KOPT-K1 (cell line): ENCODE data around the gene ZXDC.

Source experiments
- H3K27ac ChIP-seq: fragments of 200-600 bp; sonication (generic); 2 replicates; pipeline ENCODE4 v1.5.1; 2016; ENCODE audit warnings: antibody characterized with exemption, mild to moderate bottlenecking, low read depth, low read length; ENCODE audit not compliant: poor library complexity, severe bottlenecking
- H3K36me3 ChIP-seq: fragments of 200-600 bp; sonication (generic); 2 replicates; pipeline ENCODE4 v1.5.1; 2017; ENCODE audit warnings: antibody characterized with exemption, mild to moderate bottlenecking, low read length, moderate library complexity; ENCODE audit not compliant: insufficient read depth
- H3K9me3 ChIP-seq: fragments of 200-600 bp; sonication (generic); 2 replicates; pipeline ENCODE4 v1.5.1; 2017; ENCODE audit warnings: antibody characterized with exemption, low read length, mild to moderate bottlenecking; ENCODE audit not compliant: insufficient read depth, poor library complexity, severe bottlenecking

Gene ZXDC

DNA sequence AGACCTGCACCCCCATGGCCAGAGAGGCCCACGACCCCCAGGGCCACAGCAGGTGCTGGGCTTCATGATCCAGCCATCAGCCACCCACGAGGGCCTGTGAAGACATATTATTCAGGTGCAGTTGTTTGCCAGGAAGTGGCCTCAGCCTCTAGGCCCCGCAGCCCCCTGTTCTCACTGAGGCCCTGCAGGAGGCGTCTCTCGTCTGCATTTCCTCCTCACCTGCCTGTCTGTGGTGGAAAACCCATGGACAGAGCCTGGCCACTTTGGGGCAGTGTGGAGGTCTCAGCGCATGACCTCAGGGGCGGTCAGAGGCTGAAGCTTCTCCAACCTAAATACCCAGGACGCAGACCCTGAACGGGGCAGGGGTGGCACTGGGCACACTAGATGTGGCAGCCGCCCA is 23.2 kb upstream of the ZXDC start:
- peak overlapping the region; percentile 74 for H3K27ac ChIP-seq
- H3K36me3 ChIP-seq, result no peaks in the 10 kb centered on the region

DNA sequence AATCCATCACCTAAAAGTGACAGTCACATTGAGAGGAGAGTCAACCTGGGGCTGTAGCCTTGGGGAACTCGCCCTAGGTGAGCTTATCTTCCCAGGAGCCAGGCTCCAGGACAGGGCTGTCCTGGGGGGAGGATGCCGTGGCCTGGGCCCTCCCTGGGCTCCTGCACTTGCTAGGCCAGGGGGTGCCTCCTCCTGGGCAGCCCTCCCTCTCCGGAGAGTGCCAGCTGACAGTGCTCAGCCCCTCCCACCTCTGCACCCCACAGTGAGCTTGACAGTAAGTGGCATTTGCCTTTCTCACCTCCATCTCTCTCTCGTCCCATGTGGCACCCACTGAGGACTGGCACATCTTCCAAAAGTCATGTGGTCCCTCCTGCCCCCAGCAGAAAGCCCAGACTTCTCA is 22.8 kb upstream of the ZXDC start:
- no peaks in the 10 kb centered on the region for H3K36me3 ChIP-seq
- H3K27ac ChIP-seq, result peak overlapping the region; percentile 74
- no peaks in the 10 kb centered on the region for H3K9me3 ChIP-seq

More for the DNA sequence above, 23.2 kb upstream of the ZXDC start:
- H3K9me3 ChIP-seq, result no peaks in the 10 kb centered on the region

DNA sequence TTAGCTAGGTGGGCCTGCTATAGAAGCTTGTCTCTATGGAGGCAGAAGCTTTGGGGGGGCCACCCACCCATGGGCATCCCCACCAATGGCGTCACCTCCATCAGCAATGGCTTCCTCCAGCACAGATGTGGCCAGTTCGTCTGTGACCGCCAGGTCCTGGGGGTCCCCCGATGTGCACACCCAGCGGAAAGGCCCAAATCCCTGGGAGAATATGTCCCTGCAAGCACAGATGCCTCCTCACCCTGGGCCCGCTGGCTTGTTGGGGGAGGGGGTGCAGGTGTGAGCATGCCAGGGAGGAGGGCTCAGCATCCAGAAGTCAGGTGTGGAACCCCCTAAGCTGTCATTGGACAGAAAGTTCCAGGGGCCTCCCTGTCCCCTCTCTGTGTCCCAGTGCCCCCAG is 22.3 kb upstream of the ZXDC start:
- Histone ChIP-seq H3K27ac (peak overlapping the region; percentile 74), H3K9me3 (no peaks in the 10 kb centered on the region), H3K36me3 (no peaks in the 10 kb centered on the region)

DNA sequence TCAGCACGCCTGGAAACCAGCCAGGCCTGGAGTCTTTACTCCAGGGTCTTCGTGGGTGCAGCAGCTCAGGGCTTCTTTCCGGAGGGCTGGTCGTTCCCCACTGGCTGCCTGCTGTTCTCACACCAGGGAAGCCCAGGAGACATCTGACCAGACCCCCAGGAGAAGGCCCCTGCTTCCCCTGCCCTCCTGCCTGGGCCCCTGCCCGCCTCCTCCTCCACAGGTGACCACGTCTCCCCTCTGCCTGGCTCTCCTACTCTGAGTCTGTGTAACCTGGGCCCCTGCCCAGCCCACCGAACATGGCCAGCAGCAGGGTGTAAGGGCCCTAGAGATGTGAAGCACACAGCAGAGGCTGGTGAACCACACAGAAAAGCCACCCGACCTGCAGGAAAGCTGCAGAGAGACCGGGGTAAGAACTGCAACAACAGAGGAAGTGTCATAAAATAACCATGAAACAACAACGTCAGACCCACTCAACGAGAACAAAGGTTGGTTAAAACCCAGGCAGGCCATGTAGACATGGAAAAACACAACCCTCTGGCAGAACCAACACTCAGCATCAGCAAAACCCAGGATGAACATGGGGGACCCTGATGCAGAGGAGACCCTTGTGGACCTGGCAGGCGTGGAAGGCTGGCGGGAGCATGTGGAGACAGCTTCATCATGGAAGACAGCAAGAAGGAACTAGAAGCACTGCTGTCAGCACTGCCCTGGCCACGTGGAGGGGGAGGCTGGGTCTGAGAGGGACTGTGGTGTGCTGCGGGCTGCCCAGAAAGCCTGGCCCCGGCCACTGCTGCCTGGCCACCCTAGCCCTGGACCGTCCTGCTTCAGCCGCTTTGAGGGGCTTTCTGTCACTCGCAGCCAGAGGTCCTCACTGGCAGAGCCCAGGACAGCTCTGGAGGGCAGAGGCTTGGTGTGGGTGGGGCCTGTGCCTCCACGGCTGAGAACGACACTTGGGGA is 21.5 kb upstream of the ZXDC start:
- Histone ChIP-seq H3K9me3 (no peaks in the 10 kb centered on the region), H3K27ac (peak overlapping the region; percentile 24), H3K36me3 (no peaks in the 10 kb centered on the region)

DNA sequence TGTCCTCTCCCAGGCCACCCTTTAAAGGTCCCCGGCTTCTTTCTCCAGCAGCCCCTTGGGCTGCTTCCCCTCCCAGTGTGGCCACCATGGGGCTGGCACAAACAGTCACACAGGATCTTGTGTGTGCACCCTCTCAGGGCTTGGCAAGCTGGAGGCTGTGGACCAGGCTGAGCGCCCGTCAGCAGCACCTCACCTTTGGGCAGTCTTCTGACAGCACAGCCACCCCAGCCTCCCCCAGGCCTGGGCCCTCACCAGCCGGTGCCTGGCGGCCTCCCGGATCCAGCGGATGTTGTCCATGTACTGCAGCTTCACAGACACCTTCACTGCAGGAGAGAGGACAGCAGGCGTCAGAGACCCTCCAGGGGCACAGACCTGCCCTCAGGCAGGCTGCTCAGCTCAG is 20.1 kb upstream of the ZXDC start:
- Histone ChIP-seq H3K27ac (no peak overlapping the region), H3K36me3 (no peaks in the 10 kb centered on the region), H3K9me3 (no peaks in the 10 kb centered on the region)

DNA sequence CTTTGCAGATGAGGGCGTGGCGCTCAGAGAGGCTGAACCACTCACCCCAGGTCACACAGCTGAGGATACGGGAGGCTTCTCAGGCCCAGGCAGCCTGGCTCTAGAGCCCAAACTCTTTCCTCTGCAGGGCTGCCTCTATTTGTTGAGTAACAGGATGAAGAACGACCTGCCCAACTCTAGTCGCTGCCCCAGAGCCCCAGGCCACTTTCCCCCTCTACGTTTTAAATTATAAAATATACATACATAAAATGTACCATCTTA is 19.2 kb upstream of the ZXDC start:
- H3K9me3 ChIP-seq, result no peaks in the 10 kb centered on the region

DNA sequence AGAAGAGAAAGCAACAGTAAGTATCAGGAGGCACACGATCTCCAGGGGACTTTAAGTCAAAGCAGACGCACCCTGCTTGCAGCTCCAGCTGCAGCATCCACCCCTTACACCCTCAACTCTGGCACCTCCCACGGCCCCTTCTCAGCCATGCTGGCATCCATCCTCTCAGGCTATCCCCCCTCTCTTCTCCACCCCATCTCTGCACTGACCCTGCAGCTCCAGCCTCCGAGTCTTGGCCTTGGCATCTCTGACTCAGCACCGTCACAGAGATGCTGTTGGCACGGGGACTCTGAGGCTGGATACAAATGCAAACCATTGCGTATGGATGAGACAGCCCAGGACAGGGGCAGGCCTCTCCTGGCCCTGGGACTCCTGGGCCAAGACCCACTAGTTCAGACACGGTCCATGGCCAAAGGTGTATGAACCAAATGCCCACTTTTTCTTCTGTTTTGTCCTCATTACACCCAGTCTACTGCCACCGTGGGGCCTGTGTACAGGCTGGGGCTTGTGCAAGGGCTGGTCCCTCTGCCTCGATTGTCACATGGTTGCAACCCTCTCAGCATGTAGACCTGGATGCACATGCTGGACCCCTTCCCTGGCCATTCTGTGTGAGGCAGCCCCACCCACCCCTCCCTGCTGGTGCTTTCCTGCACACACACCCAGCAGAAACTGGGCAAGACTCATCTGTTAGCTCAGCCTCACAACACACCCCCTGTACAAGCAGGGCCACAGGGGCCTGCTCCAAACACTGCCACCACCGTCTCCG is 18.7 kb upstream of the ZXDC start:
- Histone ChIP-seq H3K36me3 (no peaks in the 10 kb centered on the region), H3K9me3 (no peaks in the 10 kb centered on the region), H3K27ac (peak overlapping the region; percentile 39)

More for the DNA sequence above, 19.2 kb upstream of the ZXDC start:
- Histone ChIP-seq H3K27ac (no peak overlapping the region), H3K36me3 (no peaks in the 10 kb centered on the region)

DNA sequence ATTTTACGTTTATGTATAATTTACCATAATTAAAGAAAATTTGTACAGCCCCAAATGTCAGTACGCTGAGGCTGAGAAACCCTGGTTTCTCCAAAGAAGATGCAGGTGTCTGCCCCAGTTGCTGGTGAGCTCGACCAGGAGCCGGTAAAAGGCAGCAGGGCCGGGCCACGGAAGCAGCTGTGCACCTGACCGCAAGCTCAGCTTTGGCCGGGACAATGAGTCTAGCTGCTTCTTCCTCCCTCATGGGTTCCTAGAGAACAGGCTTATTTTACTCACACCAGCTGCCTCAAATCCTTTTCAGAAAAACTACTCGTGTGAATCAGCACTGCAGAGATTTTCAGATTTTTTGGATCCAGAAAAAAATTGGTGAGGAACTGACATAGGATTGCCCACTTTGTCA is 18.0 kb upstream of the ZXDC start:
- no peaks in the 10 kb centered on the region for H3K9me3 ChIP-seq
- no peak overlapping the region for H3K27ac ChIP-seq
- H3K36me3 ChIP-seq, result no peaks in the 10 kb centered on the region

DNA sequence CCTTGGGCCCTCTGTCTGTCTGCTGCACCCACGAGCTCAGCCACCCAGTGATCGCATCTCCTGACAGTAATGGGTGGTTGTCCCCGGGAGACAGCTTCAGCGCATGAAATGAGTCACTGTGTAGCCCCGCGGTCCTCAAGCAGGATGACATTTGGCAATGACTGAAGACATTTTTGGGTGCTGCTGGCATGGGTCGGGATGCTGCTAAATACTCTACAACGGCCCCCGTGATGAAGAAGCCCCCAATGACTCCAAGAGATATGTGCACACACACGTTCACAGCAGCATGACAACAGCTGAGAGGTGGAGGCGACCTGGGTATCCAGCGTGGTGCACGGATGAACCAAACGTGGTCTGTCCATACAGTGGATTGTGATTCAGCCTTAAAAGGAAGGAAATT is 17.4 kb upstream of the ZXDC start:
- Histone ChIP-seq H3K9me3 (no peaks in the 10 kb centered on the region), H3K27ac (no peak overlapping the region), H3K36me3 (no peaks in the 10 kb centered on the region)

DNA sequence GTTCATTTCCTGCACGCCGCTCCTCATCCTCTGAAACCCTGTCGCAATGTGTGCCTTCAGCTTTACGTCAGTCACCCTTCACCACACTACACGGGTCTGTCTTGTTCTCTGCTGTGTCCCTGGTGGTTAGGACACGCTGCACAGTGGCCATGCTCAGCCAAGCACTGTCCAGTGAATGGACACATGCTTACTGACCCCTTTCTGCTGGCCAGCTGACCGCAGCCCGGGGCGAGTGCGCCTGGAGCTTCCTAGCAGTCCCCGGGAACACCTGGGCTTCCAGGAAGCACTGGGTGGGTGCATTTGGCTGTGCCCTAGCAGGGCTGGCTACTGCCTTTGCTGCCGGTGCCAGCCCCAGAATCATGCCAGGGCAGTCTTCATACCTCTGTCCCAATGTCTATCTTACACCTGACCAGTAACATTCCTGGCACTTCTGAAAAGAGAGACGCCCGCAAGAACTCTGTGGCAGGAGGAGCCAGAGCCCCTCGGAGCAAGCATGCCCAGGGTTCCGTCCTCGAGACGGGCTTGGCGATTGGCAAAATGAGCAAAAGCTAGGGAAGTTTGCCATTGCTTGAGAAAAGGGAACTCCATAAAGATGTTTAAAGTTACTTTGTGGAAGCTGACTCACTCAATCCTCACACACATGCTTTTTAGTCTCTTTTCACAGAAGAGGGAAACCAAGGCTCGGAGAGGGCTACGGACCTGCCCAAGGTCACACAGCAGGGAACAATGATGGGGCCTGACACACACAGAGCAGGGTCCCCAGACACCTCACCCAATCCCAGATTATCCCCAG is 15.7 kb upstream of the ZXDC start:
- Histone ChIP-seq H3K27ac (no peak overlapping the region), H3K9me3 (no peaks in the 10 kb centered on the region), H3K36me3 (no peaks in the 10 kb centered on the region)

DNA sequence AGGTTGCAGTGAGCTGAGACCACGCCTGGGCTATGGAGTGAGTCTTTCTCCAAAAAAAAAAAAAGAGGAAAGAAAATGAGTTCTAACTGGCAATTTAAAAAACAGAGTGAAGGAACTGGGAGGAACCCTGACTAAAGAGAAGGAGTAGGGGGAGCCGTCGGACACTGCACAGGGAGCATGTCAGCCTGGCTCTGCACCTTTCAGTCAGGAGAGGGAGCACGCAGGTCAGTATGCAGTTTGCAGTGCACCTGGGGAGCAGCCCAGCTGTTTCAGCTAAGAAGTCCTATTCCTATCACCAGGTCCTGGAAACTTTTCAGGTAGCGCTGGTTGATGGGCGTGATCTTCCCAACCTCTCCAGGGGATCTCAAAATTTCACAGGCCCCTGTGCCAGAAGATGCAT is 14.9 kb upstream of the ZXDC start:
- no peaks in the 10 kb centered on the region for H3K36me3 ChIP-seq
- H3K27ac ChIP-seq, result no peak overlapping the region
- H3K9me3 ChIP-seq, result no peaks in the 10 kb centered on the region

DNA sequence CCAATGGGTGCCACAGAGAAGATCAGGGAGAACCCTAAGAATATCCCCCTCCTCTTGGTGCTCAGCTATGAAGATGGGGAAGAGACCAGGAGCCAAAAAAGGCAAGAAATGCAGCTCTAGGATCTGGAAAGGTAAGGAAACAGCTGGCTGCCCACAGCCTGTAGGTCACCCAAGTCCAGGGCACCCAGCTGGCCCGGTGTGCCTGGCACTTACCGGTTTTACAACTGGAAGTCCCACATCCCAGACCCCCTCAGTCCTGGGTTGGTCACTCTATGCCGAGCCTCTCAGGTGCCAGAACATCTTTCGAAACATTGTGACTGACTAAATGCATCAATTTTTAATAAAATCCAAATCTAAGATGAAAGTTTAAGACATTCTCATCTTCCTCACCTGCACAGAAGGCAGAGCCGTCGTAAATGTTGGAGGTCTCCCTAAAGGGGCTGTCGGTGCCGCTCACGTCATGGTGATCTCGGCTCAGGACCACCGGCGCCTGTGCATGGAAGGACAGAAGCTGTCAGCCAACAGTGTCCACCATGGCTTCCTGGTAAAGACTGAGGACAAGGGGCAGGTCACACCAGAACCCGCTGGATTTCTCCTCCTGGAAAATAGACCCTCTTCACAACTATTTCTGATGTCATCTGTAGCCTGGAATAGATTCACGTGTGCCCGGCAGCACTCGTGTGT is 13.3 kb upstream of the ZXDC start:
- no peaks in the 10 kb centered on the region for H3K36me3 ChIP-seq
- H3K9me3 ChIP-seq, result no peaks in the 10 kb centered on the region
- H3K27ac ChIP-seq, result no peak overlapping the region

DNA sequence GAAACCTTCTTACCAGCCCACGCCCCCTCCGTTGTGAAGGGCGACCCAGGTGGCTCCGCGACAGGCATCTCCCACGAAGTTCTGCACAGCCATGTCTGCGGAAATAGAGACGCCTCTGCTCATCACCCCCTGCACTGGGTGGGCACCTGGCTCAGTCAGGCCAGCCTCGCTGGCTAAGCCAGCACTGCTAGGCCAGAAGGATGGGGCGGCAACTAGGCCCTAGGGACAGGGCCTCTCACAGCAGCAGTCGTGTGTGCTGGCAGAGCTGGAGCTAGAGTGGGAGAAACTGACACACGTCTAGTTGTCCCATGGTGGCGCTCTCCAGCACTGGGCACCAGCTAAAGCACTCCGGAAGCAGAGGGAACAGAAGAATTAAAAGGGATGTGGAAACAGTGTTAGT is 12.5 kb upstream of the ZXDC start:
- Histone ChIP-seq H3K27ac (no peak overlapping the region), H3K9me3 (no peaks in the 10 kb centered on the region), H3K36me3 (no peaks in the 10 kb centered on the region)

DNA sequence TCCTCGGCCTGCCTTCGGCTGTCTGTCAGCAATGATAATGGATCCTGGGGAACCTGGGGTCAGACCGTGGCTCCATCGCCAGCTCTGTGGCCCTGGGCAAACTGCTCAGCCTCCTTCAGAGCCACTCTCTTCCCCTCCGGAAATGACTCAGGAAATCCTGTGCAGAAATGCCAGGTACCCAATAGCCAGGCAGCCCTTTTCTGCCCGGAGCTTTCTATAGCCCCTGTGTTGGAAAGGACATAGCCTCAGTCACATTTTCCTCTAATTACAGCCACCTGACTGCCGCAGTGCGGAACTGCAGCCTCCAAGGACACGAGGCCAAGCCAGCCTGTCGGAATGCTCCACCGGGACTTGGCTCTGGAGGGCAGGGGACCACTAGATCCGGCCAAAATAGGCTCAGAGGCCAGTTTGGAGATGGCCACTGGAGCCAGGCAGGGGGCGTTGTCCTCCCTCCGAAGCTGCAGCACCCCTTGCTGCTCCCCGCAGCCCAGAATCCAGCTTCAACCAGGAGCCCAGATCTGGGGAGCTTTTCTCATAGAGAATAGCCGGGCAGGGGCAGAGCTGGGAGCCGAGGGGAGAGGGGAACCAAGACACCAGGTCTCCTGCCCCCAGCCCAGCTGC is 11.6 kb upstream of the ZXDC start:
- Histone ChIP-seq H3K36me3 (no peaks in the 10 kb centered on the region), H3K9me3 (no peaks in the 10 kb centered on the region), H3K27ac (peak overlapping the region; percentile 34)
